ENCODE measurements around the gene TRUB2. TPM values are rescaled to one million over a fixed set of nuclear protein-coding genes. Genes with fewer than 3 reads are reported as not detected.
A peak's percentile ranks its signal among the peaks of the same experiment; 100 is the strongest.

The TRUB2 gene
- total RNA-seq, 1 donor from 2014 or later, result 19.8 TPM

- Mint-ChIP-seq H3K4me1 (ENCODE audit: low read depth) (no peaks in the 10 kb centered on the region), H3K27me3 (ENCODE audit: low read depth) (no peaks in the 10 kb centered on the region), H3K36me3 (ENCODE audit: low read depth) (peaks cover 53% of the 10 kb centered on the region), H3K27ac (ENCODE audit: unreplicated experiment) (peak overlapping the region; percentile 8), H3K9me3 (ENCODE audit: low read depth) (no peaks in the 10 kb centered on the region), H3K4me3 (ENCODE audit: unreplicated experiment) (no peak overlapping the region)
- TF ChIP-seq CTCF (IDR thresholded peaks at IDR 0.05), result no peak
- DNase-seq (ENCODE audit: low spot score), result no peak
Measured at GRCh38 chr9:128262687-128263086, 59.6 kb downstream of the TRUB2 start.

- no peaks in the 10 kb centered on the region for H3K9me3 Mint-ChIP-seq (ENCODE audit: low read depth)
- H3K36me3 Mint-ChIP-seq (ENCODE audit: low read depth), result peaks cover 45% of the 10 kb centered on the region
- H3K4me1 Mint-ChIP-seq (ENCODE audit: low read depth), result peaks cover 3% of the 10 kb centered on the region
- H3K4me3 Mint-ChIP-seq (ENCODE audit: unreplicated experiment), result no peak overlapping the region
- TF ChIP-seq CTCF (IDR thresholded peaks at IDR 0.05), result no peak
- no peaks in the 10 kb centered on the region for H3K27me3 Mint-ChIP-seq (ENCODE audit: low read depth)
- H3K27ac Mint-ChIP-seq (ENCODE audit: unreplicated experiment), result no peak overlapping the region
- DNase-seq (ENCODE audit: low spot score), result no peak
Measured at GRCh38 chr9:128260340-128260739, 61.9 kb downstream of the TRUB2 start.

GRCh38 chr9:128259156-128259555 lies 63.1 kb downstream of the TRUB2 start:
- Mint-ChIP-seq H3K4me3 (ENCODE audit: unreplicated experiment) (no peak overlapping the region), H3K36me3 (ENCODE audit: low read depth) (peaks cover 35% of the 10 kb centered on the region), H3K27me3 (ENCODE audit: low read depth) (no peaks in the 10 kb centered on the region), H3K27ac (ENCODE audit: unreplicated experiment) (no peak overlapping the region), H3K4me1 (ENCODE audit: low read depth) (peaks cover 3% of the 10 kb centered on the region), H3K9me3 (ENCODE audit: low read depth) (no peaks in the 10 kb centered on the region)
- DNase-seq (ENCODE audit: low spot score), result no peak
- TF ChIP-seq CTCF (IDR thresholded peaks at IDR 0.05), result peak; percentile 18

- Mint-ChIP-seq H3K27me3 (ENCODE audit: low read depth) (no peaks in the 10 kb centered on the region), H3K27ac (ENCODE audit: unreplicated experiment) (peak overlapping the region; percentile 51), H3K4me1 (ENCODE audit: low read depth) (peaks cover 4% of the 10 kb centered on the region), H3K4me3 (ENCODE audit: unreplicated experiment) (no peak overlapping the region), H3K36me3 (ENCODE audit: low read depth) (peaks cover 35% of the 10 kb centered on the region), H3K9me3 (ENCODE audit: low read depth) (no peaks in the 10 kb centered on the region)
- DNase-seq (ENCODE audit: low spot score), result no peak
- TF ChIP-seq CTCF (IDR thresholded peaks at IDR 0.05), result no peak
Measured at GRCh38 chr9:128258326-128258725, 63.9 kb downstream of the TRUB2 start.

- Mint-ChIP-seq H3K4me1 (ENCODE audit: low read depth) (peaks cover 7% of the 10 kb centered on the region), H3K9me3 (ENCODE audit: low read depth) (no peaks in the 10 kb centered on the region), H3K36me3 (ENCODE audit: low read depth) (peaks cover 35% of the 10 kb centered on the region), H3K27ac (ENCODE audit: unreplicated experiment) (peak overlapping the region; percentile 51), H3K27me3 (ENCODE audit: low read depth) (no peaks in the 10 kb centered on the region), H3K4me3 (ENCODE audit: unreplicated experiment) (no peak overlapping the region)
- no peak for TF ChIP-seq CTCF (IDR thresholded peaks at IDR 0.05)
- DNase-seq (ENCODE audit: low spot score), result no peak
Measured at GRCh38 chr9:128257907-128258306, 64.3 kb downstream of the TRUB2 start.
